ENCODE data around the gene MCTP1. TPM values are rescaled to one million over a fixed set of nuclear protein-coding genes. Genes with fewer than 3 reads are reported as not detected.

Gene MCTP1
- polyA plus RNA-seq, 3 donors = 34.4 to 72.9 (median 55.5) TPM

DNA sequence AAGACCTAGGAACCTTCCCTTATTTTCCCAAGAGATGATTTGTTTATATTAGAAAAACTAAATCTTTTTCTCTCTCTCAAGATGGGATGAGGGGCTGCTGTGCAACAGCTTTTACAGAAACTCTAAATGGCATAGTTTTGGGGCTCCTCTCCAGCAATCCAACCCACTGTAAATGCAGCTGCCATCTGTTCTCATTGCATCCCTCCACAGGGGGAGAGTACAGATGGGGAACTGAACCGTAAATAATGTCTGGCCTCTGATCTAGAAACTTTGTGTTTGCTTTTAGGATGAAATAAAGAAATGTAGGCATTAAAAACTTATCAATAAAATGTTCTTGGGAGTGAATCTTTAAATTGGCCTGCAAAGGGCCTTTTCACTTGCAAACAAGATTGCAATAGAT, 291.4 kb downstream of the MCTP1 start:
- DNase-seq = no peak
- H3K27ac ChIP-seq (ENCODE audit: low read depth in 1 of 2, low read length in 2 of 2) = no peak overlapping the region
- no peaks in the 10 kb centered on the region for H3K27me3 ChIP-seq (ENCODE audit: control insufficient read depth in 2 of 2, insufficient read depth in 2 of 2, low read length in 2 of 2)
- Mint-ChIP-seq H3K4me1 (peaks cover 6% of the 10 kb centered on the region), H3K4me3 (no peak overlapping the region), H3K27me3 (ENCODE audit: low read depth in 3 of 3) (no peaks in the 10 kb centered on the region), H3K27ac (no peak overlapping the region), H3K9me3 (peaks cover 0 to 3% (median 0%) of the 10 kb centered on the region in 7 donors), H3K36me3 (peaks cover 21 to 23% of the 10 kb centered on the region in 2 donors)
- H3K4me2 ChIP-seq (replicated peaks; ENCODE audit: extremely low read depth, low read length, poor library complexity, severe bottlenecking) = no peak overlapping the region
- TF ChIP-seq, protein P1, sequence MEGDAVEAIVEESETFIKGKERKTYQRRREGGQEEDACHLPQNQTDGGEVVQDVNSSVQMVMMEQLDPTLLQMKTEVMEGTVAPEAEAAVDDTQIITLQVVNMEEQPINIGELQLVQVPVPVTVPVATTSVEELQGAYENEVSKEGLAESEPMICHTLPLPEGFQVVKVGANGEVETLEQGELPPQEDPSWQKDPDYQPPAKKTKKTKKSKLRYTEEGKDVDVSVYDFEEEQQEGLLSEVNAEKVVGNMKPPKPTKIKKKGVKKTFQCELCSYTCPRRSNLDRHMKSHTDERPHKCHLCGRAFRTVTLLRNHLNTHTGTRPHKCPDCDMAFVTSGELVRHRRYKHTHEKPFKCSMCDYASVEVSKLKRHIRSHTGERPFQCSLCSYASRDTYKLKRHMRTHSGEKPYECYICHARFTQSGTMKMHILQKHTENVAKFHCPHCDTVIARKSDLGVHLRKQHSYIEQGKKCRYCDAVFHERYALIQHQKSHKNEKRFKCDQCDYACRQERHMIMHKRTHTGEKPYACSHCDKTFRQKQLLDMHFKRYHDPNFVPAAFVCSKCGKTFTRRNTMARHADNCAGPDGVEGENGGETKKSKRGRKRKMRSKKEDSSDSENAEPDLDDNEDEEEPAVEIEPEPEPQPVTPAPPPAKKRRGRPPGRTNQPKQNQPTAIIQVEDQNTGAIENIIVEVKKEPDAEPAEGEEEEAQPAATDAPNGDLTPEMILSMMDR (IDR thresholded peaks at IDR 0.05) = no peak
- no CpG with 5 or more reads among the region's 1 CpG for WGBS (ENCODE audit: insufficient coverage)
- no peak overlapping the region for H3K9ac ChIP-seq (ENCODE audit: insufficient read depth, low read length, poor library complexity, severe bottlenecking)
- peaks cover 7% of the 10 kb centered on the region for H3K79me2 ChIP-seq (ENCODE audit: insufficient read depth, low read length)
- H3K4me1 ChIP-seq (ENCODE audit: control insufficient read depth in 1 of 2, insufficient read depth in 2 of 2, low read length in 2 of 2) = no peaks in the 10 kb centered on the region
- no peak overlapping the region for H3K4me3 ChIP-seq (replicated peaks in 1 of 3; ENCODE audit: low read depth in 2 of 3, low read length in 3 of 3)
- H3K36me3 ChIP-seq (replicated peaks in 1 of 2; ENCODE audit: control insufficient read depth in 1 of 2, insufficient read depth in 2 of 2, low read length in 2 of 2) = peaks cover 6 to 19% of the 10 kb centered on the region in 2 donors
- intact Hi-C loops (cut with micrococcal nuclease) = no loop called here
- no peak overlapping the region for H2AFZ ChIP-seq (ENCODE audit: insufficient read depth, low read depth, low read length, poor library complexity, severe bottlenecking)
- H4K20me1 ChIP-seq (ENCODE audit: insufficient read depth, low read length) = peaks cover 89% of the 10 kb centered on the region
- H3K9me3 ChIP-seq (replicated peaks in 1 of 2; ENCODE audit: control insufficient read depth in 1 of 2, insufficient read depth in 1 of 2, low read length in 2 of 2) = no peaks in the 10 kb centered on the region

DNA sequence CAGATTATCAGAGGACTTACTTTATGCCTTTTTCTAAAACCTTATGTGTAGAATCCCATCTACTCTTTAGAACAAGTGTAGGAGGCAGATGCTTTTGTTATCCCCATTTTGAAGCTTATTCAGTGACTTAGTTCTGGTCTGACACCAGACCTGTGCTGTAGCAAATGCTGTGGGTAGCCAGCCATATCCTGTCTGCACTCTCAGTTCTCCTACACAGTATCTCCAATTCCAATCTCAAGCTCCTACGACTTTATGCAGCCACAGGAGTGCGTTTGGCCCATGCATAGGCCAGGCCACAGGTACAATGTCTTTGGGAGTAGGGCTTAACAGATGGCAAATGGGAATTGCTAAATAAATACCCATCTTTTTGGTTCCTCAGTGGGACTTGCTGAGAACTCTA, 292.6 kb downstream of the MCTP1 start:
- Histone ChIP-seq H3K9ac (ENCODE audit: insufficient read depth, low read length, poor library complexity, severe bottlenecking) (no peak overlapping the region), H2AFZ (ENCODE audit: insufficient read depth, low read depth, low read length, poor library complexity, severe bottlenecking) (no peak overlapping the region), H4K20me1 (ENCODE audit: insufficient read depth, low read length) (peaks cover 86% of the 10 kb centered on the region), H3K4me3 (replicated peaks in 1 of 3; ENCODE audit: low read depth in 2 of 3, low read length in 3 of 3) (no peak overlapping the region), H3K4me1 (ENCODE audit: control insufficient read depth in 1 of 2, insufficient read depth in 2 of 2, low read length in 2 of 2) (no peaks in the 10 kb centered on the region), H3K4me2 (replicated peaks; ENCODE audit: extremely low read depth, low read length, poor library complexity, severe bottlenecking) (no peak overlapping the region), H3K27ac (ENCODE audit: low read depth in 1 of 2, low read length in 2 of 2) (no peak overlapping the region), H3K79me2 (ENCODE audit: insufficient read depth, low read length) (peaks cover 7% of the 10 kb centered on the region), H3K27me3 (ENCODE audit: control insufficient read depth in 2 of 2, insufficient read depth in 2 of 2, low read length in 2 of 2) (no peaks in the 10 kb centered on the region), H3K36me3 (replicated peaks in 1 of 2; ENCODE audit: control insufficient read depth in 1 of 2, insufficient read depth in 2 of 2, low read length in 2 of 2) (peaks cover 6 to 26% of the 10 kb centered on the region in 2 donors), H3K9me3 (replicated peaks in 1 of 2; ENCODE audit: control insufficient read depth in 1 of 2, insufficient read depth in 1 of 2, low read length in 2 of 2) (no peaks in the 10 kb centered on the region)
- H3K27ac Mint-ChIP-seq = peak overlapping the region in 2 of 7 donors; percentile 4 to 9
- intact Hi-C loops (cut with micrococcal nuclease) = no loop called here
- DNase-seq = no peak
- peaks cover 6% of the 10 kb centered on the region for H3K4me1 Mint-ChIP-seq
- 40% methylated on average over 1 of the region's 2 CpGs for WGBS (ENCODE audit: insufficient coverage)
- peaks cover 26 to 28% of the 10 kb centered on the region in 2 donors for H3K36me3 Mint-ChIP-seq
- H3K27me3 Mint-ChIP-seq (ENCODE audit: low read depth in 3 of 3) = no peaks in the 10 kb centered on the region
- H3K4me3 Mint-ChIP-seq = no peak overlapping the region
- TF ChIP-seq, protein P1 (IDR thresholded peaks at IDR 0.05) = no peak
- peaks cover 0 to 3% (median 0%) of the 10 kb centered on the region in 7 donors for H3K9me3 Mint-ChIP-seq
